Mesendoderm (in vitro differentiated cells): ENCODE data around the gene KRT8.

Experiments
- DNase-seq: peaks from one replicate; pipeline ENCODE4 v3.0.0; 2013
- H2AK5ac ChIP-seq: 2 replicates; pipeline ENCODE4 v1.6.1; 2013; ENCODE audit warnings: low read length, inconsistent platforms
- H2BK120ac ChIP-seq: 2 replicates; pipeline ENCODE4 v1.6.1; 2013; ENCODE audit warnings: low read depth, mild to moderate bottlenecking, low read length, moderate library complexity, mixed read lengths
- H2BK15ac ChIP-seq: replicated peaks from 2 replicates; pipeline ENCODE4 v1.6.1; 2013; ENCODE audit warnings: low read depth, mild to moderate bottlenecking, moderate library complexity
- H2BK5ac ChIP-seq: 2 replicates; pipeline ENCODE4 v1.6.1; 2013; ENCODE audit warnings: low read length, inconsistent platforms
- H3K18ac ChIP-seq: 2 replicates; pipeline ENCODE4 v1.6.1; 2013; ENCODE audit warnings: mild to moderate bottlenecking, low read length, mixed read lengths
- H3K23ac ChIP-seq: one replicate; pipeline ENCODE4 v1.6.1; 2013; ENCODE audit warnings: low read length
- H3K27ac ChIP-seq: 2 replicates; pipeline ENCODE4 v1.5.1; 2013; ENCODE audit warnings: low read depth, mild to moderate bottlenecking, inconsistent platforms, low read length, moderate library complexity
- H3K27me3 ChIP-seq: 2 replicates; pipeline ENCODE4 v1.6.1; 2013; ENCODE audit warnings: low read length, control low read depth, mild to moderate bottlenecking, inconsistent platforms; ENCODE audit not compliant: insufficient read depth, poor library complexity
- H3K36me3 ChIP-seq: 2 replicates; pipeline ENCODE4 v1.6.1; 2013; ENCODE audit warnings: low read length, inconsistent platforms; ENCODE audit not compliant: control insufficient read depth, insufficient read depth
- H3K4ac ChIP-seq: one replicate; pipeline ENCODE4 v1.6.1; 2013; ENCODE audit warnings: low read depth, mild to moderate bottlenecking, low read length, moderate library complexity
- H3K4me1 ChIP-seq: 2 replicates; pipeline ENCODE4 v1.6.1; 2013; ENCODE audit warnings: low read depth, low read length, inconsistent platforms; ENCODE audit not compliant: control insufficient read depth
- H3K4me2 ChIP-seq: 2 replicates; pipeline ENCODE4 v1.6.1; 2013; ENCODE audit warnings: low read length
- H3K4me3 ChIP-seq: 2 replicates; pipeline ENCODE4 v1.5.1; 2013; ENCODE audit warnings: mild to moderate bottlenecking, low read length
- H3K56ac ChIP-seq: one replicate; pipeline ENCODE4 v1.6.1; 2013; ENCODE audit warnings: low read length
- H3K79me1 ChIP-seq: 2 replicates; pipeline ENCODE4 v1.6.1; 2013; ENCODE audit warnings: low read length, inconsistent platforms
- H3K79me2 ChIP-seq: 2 replicates; pipeline ENCODE4 v1.6.1; 2013; ENCODE audit warnings: mild to moderate bottlenecking, low read length; ENCODE audit not compliant: control insufficient read depth, insufficient read depth
- H3K9ac ChIP-seq: 2 replicates; pipeline ENCODE4 v1.6.1; 2013; ENCODE audit warnings: low read length, inconsistent platforms
- H4K5ac ChIP-seq: one replicate; pipeline ENCODE4 v1.6.1; 2013; ENCODE audit warnings: low read length
- H4K8ac ChIP-seq: one replicate; pipeline ENCODE4 v1.6.1; 2013; ENCODE audit warnings: low read depth, mild to moderate bottlenecking, control low read depth, low read length, moderate library complexity
- WGBS: extraction: QIAGEN DNeasy Blood & Tissue Kit; methylation state at CpG from one replicate; pipeline ENCODE4 v1.1.7; 2013; ENCODE audit warnings: low lambda C conversion rate, missing lambda C conversion rate; ENCODE audit not compliant: insufficient coverage; ENCODE audit errors: extremely low coverage; 5-methylcytosine and 5-hydroxymethylcytosine counted together

Gene KRT8

GRCh38 chr12:52914576-52915121 is 9.8 kb upstream of the KRT8 start:
- H3K4me1 ChIP-seq = peaks cover 2% of the 10 kb centered on the region

GRCh38 chr12:52913431-52913821 is 8.6 kb upstream of the KRT8 start:
- Histone ChIP-seq H2BK5ac (no peak overlapping the region), H3K27ac (no peak overlapping the region), H3K36me3 (no peaks in the 10 kb centered on the region), H4K5ac (no peak overlapping the region), H3K79me1 (no peaks in the 10 kb centered on the region), H4K8ac (no peak overlapping the region), H3K4me2 (no peak overlapping the region), H2BK15ac (no peak overlapping the region), H3K4me3 (no peak overlapping the region), H3K79me2 (no peaks in the 10 kb centered on the region), H2BK120ac (no peak overlapping the region), H3K4ac (no peak overlapping the region), H3K18ac (no peak overlapping the region), H3K23ac (peak overlapping the region; percentile 52), H2AK5ac (peak overlapping the region; percentile 94), H3K27me3 (no peaks in the 10 kb centered on the region), H3K56ac (peak overlapping the region; percentile 44), H3K9ac (no peak overlapping the region), H3K4me1 (peaks cover 8% of the 10 kb centered on the region)
- no CpG with 5 or more reads among the region's 9 CpGs for WGBS
- no peak for DNase-seq

More at GRCh38 chr12:52914576-52915121, 9.8 kb upstream of the KRT8 start:
- Histone ChIP-seq H3K79me2 (no peaks in the 10 kb centered on the region), H3K23ac (no peak overlapping the region), H2BK15ac (no peak overlapping the region), H2AK5ac (no peak overlapping the region), H3K27me3 (no peaks in the 10 kb centered on the region), H2BK120ac (no peak overlapping the region), H2BK5ac (no peak overlapping the region), H3K36me3 (no peaks in the 10 kb centered on the region), H3K79me1 (no peaks in the 10 kb centered on the region), H3K4ac (no peak overlapping the region), H4K5ac (no peak overlapping the region), H3K56ac (no peak overlapping the region), H3K4me2 (no peak overlapping the region), H3K27ac (no peak overlapping the region), H4K8ac (no peak overlapping the region), H3K18ac (no peak overlapping the region), H3K4me3 (no peak overlapping the region), H3K9ac (no peak overlapping the region)
- no peak for DNase-seq
- WGBS = no CpG with 5 or more reads among the region's 7 CpGs

- WGBS = no CpG with 5 or more reads among the region's 8 CpGs
- Histone ChIP-seq H2BK120ac (no peak overlapping the region), H3K23ac (no peak overlapping the region), H3K4me2 (no peak overlapping the region), H3K36me3 (no peaks in the 10 kb centered on the region), H4K5ac (no peak overlapping the region), H3K4ac (no peak overlapping the region), H2AK5ac (no peak overlapping the region), H3K4me3 (no peak overlapping the region), H3K79me1 (no peaks in the 10 kb centered on the region), H3K9ac (no peak overlapping the region), H3K27me3 (no peaks in the 10 kb centered on the region), H3K4me1 (peaks cover 10% of the 10 kb centered on the region), H2BK15ac (no peak overlapping the region), H3K18ac (no peak overlapping the region), H2BK5ac (no peak overlapping the region), H3K56ac (no peak overlapping the region), H3K79me2 (no peaks in the 10 kb centered on the region), H3K27ac (no peak overlapping the region), H4K8ac (no peak overlapping the region)
- no peak for DNase-seq
These were observed 8.0 kb upstream of the KRT8 start for GRCh38 chr12:52912711-52913430.

DNA sequence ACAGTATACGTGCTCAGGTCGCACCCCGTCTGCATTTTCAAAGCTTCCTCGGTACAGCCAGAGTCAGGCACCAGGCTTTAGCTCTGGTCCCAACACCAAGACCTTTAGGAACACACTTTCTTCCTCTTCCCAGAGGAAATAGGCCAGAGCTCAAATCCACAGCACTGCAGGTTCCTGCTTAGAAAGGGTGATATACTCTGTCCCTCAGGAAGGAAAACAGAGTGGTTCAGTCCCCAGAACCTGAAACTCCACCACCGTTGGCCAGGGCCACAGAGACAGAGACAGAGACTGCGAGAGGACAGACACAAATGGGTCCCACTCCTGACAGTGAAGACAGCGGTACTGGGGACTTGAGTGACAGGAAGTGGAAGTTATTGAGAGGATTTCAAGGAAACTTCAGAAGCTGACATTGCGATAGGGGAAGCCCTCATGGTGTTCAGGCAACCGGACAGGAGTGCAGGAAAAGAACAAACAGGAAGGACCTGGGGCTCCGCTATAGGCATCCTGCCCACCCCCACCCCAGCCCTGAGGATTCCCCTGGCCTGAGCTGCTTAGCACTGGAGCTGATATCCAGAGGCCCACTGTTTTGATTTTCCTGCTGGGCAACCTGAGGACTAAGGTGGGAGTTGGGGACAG is 5.5 kb upstream of the KRT8 start:
- peak overlapping the region; percentile 13 for H3K18ac ChIP-seq
- no peak overlapping the region for H3K4me3 ChIP-seq
- H3K36me3 ChIP-seq = no peaks in the 10 kb centered on the region
- WGBS = no CpG with 5 or more reads among the region's 10 CpGs
- no peak overlapping the region for H3K4ac ChIP-seq
- no peak overlapping the region for H3K9ac ChIP-seq
- H3K27me3 ChIP-seq = no peaks in the 10 kb centered on the region
- peak overlapping the region; percentile 33 for H3K23ac ChIP-seq
- peak overlapping the region; percentile 47 for H2AK5ac ChIP-seq
- peak overlapping the region; percentile 41 for H2BK5ac ChIP-seq
- H3K79me1 ChIP-seq = no peaks in the 10 kb centered on the region
- no peak overlapping the region for H2BK120ac ChIP-seq
- no peak overlapping the region for H4K8ac ChIP-seq
- no peak for DNase-seq
- peak overlapping the region; percentile 68 for H3K56ac ChIP-seq
- H3K79me2 ChIP-seq = no peaks in the 10 kb centered on the region
- H2BK15ac ChIP-seq = no peak overlapping the region
- H3K27ac ChIP-seq = peak overlapping the region; percentile 17
- H3K4me1 ChIP-seq = peaks cover 20% of the 10 kb centered on the region
- no peak overlapping the region for H4K5ac ChIP-seq
- no peak overlapping the region for H3K4me2 ChIP-seq

DNA sequence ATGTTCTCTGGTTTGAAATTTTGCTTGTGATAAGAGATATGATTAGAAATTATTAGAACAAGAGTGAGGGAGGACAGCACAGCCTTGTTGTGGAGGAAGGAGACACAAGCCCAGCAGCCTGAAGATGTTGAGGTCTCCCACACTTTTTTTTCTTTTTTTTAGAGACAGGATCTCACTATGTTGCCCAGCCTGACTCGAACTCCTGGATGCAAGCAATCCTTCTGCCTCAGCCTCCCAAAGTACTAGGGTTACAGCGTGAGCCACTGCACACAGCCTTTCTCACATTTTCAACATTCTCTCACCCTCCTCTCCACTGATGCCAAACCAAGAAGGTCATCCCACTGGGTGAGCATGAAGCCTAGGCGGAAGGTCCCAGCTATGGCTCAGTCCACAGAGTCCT is 4.9 kb upstream of the KRT8 start:
- H2BK15ac ChIP-seq = no peak overlapping the region
- no peak overlapping the region for H4K8ac ChIP-seq
- DNase-seq = no peak
- no peak overlapping the region for H3K23ac ChIP-seq
- H3K79me2 ChIP-seq = no peaks in the 10 kb centered on the region
- H3K27me3 ChIP-seq = no peaks in the 10 kb centered on the region
- H2BK120ac ChIP-seq = no peak overlapping the region
- no peak overlapping the region for H4K5ac ChIP-seq
- no CpG with 5 or more reads among the region's 3 CpGs for WGBS
- no peak overlapping the region for H3K4ac ChIP-seq
- no peaks in the 10 kb centered on the region for H3K36me3 ChIP-seq
- no peak overlapping the region for H3K56ac ChIP-seq
- no peaks in the 10 kb centered on the region for H3K79me1 ChIP-seq
- H3K18ac ChIP-seq = peak overlapping the region; percentile 13
- H3K4me2 ChIP-seq = no peak overlapping the region
- H2AK5ac ChIP-seq = peak overlapping the region; percentile 46
- peaks cover 22% of the 10 kb centered on the region for H3K4me1 ChIP-seq
- H3K4me3 ChIP-seq = no peak overlapping the region
- H2BK5ac ChIP-seq = peak overlapping the region; percentile 12
- no peak overlapping the region for H3K9ac ChIP-seq
- no peak overlapping the region for H3K27ac ChIP-seq
